Breast epithelium (tissue), 4 donors: ENCODE data around the gene PYGB. TPM values are rescaled to one million over a fixed set of nuclear protein-coding genes. Genes with fewer than 3 reads are reported as not detected.

Experiments used
- DNase-seq, 2 donors: peaks; one replicate each; pipeline ENCODE4 v3.0.0-alpha.2; 2019; ENCODE audit warnings: low spot score in 2 of 2
- H3K27ac ChIP-seq, 2 donors: fragments of 200-600 bp; sonication (generic) in 1 of 2; one replicate each; pipeline ENCODE4 v1.5.1; 2016 to 2019; ENCODE audit warnings: mild to moderate bottlenecking in 1 of 2
- H3K27me3 ChIP-seq, 2 donors: fragments of 200-600 bp; sonication (generic) in 1 of 2; one replicate each; pipeline versions ENCODE4 v1.5.1 to v1.6.0; 2017 to 2019; ENCODE audit warnings: control low read depth in 1 of 2, mild to moderate bottlenecking in 1 of 2
- H3K36me3 ChIP-seq: fragments of 200-600 bp; one replicate; pipeline ENCODE4 v1.5.1; 2019
- H3K4me1 ChIP-seq, 2 donors: fragments of 200-600 bp; sonication (generic); one replicate each; pipeline ENCODE4 v1.5.1; 2016 to 2019; ENCODE audit warnings: control low read depth in 1 of 2
- H3K4me3 ChIP-seq, 3 donors: fragments of 200-600 bp; sonication (generic); 1 replicate in 2 of 3; 2 replicates in 1 of 3; pipeline ENCODE4 v1.5.1; 2016 to 2019; ENCODE audit warnings: mild to moderate bottlenecking in 3 of 3, moderate library complexity in 2 of 3
- H3K9me3 ChIP-seq, 2 donors: fragments of 200-600 bp; sonication (generic) in 1 of 2; one replicate each; pipeline ENCODE4 v1.5.1; 2016 to 2019; ENCODE audit warnings: control low read depth in 1 of 2
- CTCF ChIP-seq, 3 donors: fragments of 450-650 bp; IDR thresholded peaks; one replicate each; pipeline ENCODE4 v1.5.1; 2016 to 2017; ENCODE audit warnings: antibody characterized with exemption in 3 of 3, mild to moderate bottlenecking in 3 of 3, moderate library complexity in 3 of 3
- POLR2A ChIP-seq: fragments of 450-650 bp; IDR thresholded peaks from one replicate; pipeline ENCODE4 v1.6.1; 2016; ENCODE audit warnings: antibody characterized with exemption, mild to moderate bottlenecking, moderate library complexity
- POLR2AphosphoS5 ChIP-seq, 3 donors: sonication (generic); formaldehyde crosslinking; IDR thresholded peaks; one replicate each; pipeline ENCODE4 v1.6.1; 2017; ENCODE audit warnings: antibody characterized with exemption in 3 of 3
- intact Hi-C: fragments of 100-400 bp; cut with DNase I; formaldehyde crosslinking; loops from one replicate; pipeline ENCODE4 v1.15.1; 2023; ENCODE audit warnings: low total_unique reads
- total RNA-seq, 3 donors: library from RNA; depleted of rRNA; stranded (reverse); fragments of >200 nt; gene quantifications; one replicate each; pipeline ENCODE4 v1.1.0, GENCODE V29; 2016

The PYGB gene
- total RNA-seq, 3 donors from 2014 or later = 95.7 to 128 (median 121) TPM

GRCh38 chr20:25285091-25285647 lies 37.3 kb downstream of the PYGB start:
- peak; percentile 16 to 43 for DNase-seq
- Histone ChIP-seq H3K9me3 (no peaks in the 10 kb centered on the region), H3K27me3 (no peaks in the 10 kb centered on the region), H3K4me1 (peaks cover 0 to 4% of the 10 kb centered on the region in 2 donors), H3K27ac (no peak overlapping the region), H3K36me3 (peaks cover 15% of the 10 kb centered on the region), H3K4me3 (no peak overlapping the region)
- intact Hi-C loops = no loop called here
- no peak for TF ChIP-seq POLR2AphosphoS5 (IDR thresholded peaks at IDR 0.05)
- TF ChIP-seq CTCF (IDR thresholded peaks at IDR 0.05) = no peak
- no peak for TF ChIP-seq POLR2A

DNA sequence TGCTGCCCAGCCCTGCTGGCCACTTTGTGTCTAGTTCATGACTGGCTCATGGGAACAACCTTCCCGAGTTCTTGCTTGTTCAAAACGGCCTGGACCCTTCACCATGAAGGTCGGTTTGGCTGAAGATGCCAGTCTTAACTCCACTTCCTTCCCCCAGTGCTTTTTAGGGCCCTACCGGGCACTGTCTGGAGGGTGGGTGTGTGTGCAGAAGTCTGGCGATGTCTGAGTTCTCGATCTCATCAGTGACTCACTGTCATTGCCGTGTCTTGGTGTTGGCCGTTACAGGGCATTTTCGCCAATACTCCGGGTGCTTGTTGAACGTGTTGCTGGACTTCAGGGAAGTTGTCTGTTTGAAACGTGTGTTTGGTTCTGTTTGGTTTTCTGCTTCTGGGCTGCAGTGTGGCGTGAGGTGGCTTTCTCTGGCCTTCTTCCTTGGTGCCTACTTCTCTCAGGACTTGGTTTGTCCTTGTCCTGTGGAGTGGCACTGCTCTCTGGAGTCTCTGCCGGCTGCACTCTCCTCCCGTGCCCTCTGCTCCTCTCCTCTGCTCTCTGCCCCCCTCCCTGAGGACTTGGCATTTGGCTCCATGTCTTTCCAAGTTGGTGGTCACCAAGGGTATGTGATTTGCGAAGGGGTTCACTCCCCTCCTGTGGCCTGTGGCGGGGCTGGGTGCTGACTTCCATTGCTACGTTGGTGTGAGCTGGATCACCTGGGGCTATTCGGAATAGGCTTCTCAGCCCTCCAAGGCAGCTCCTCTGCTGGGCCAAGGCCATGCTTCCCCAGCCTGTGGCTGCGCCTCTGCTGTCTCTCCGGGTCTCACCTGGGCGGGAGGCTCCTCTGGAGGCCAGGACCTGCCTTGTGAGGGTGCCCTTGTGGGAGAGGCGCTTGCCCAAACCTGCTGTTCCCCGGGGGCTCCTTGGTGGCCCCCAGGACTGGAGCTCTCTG lies 38.2 kb downstream of the PYGB start:
- H3K27me3 ChIP-seq = no peaks in the 10 kb centered on the region
- intact Hi-C loops = no loop called here

DNA sequence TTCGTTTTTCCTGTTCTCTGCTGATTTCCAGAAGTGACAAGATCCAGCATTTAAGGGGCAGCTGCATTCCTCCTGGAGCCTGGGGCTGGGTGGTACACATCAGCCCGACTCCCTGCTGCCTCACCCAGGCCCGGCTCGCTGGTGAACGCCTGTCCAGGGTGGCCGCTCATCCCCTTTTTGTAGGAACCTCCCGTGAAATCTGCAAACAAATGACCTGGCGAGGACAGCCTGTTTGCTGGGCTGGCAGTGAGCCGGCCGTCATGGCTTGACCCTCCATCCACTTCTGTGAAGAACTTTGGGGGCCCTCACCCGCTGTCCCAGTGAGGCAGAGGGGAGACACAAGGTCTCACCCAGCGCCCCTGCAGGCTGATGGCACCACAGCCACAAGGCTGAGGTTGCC lies 39.0 kb downstream of the PYGB start:
- peak in 1 of 2 donors; percentile 30 for DNase-seq
- Histone ChIP-seq H3K27ac (no peak overlapping the region), H3K4me3 (no peak overlapping the region), H3K9me3 (no peaks in the 10 kb centered on the region), H3K36me3 (peaks cover 15% of the 10 kb centered on the region), H3K4me1 (no peaks in the 10 kb centered on the region), H3K27me3 (no peaks in the 10 kb centered on the region)
- TF ChIP-seq POLR2A (no peak), POLR2AphosphoS5 (IDR thresholded peaks at IDR 0.05) (no peak), CTCF (IDR thresholded peaks at IDR 0.05) (no peak)
- intact Hi-C loops = no loop called here

More for the DNA sequence above, 38.2 kb downstream of the PYGB start:
- Histone ChIP-seq H3K9me3 (no peaks in the 10 kb centered on the region), H3K36me3 (peaks cover 15% of the 10 kb centered on the region), H3K4me1 (no peaks in the 10 kb centered on the region), H3K27ac (no peak overlapping the region), H3K4me3 (no peak overlapping the region)
- TF ChIP-seq CTCF (IDR thresholded peaks at IDR 0.05) (no peak), POLR2AphosphoS5 (IDR thresholded peaks at IDR 0.05) (no peak), POLR2A (no peak)
- peak; percentile 13 to 43 for DNase-seq

DNA sequence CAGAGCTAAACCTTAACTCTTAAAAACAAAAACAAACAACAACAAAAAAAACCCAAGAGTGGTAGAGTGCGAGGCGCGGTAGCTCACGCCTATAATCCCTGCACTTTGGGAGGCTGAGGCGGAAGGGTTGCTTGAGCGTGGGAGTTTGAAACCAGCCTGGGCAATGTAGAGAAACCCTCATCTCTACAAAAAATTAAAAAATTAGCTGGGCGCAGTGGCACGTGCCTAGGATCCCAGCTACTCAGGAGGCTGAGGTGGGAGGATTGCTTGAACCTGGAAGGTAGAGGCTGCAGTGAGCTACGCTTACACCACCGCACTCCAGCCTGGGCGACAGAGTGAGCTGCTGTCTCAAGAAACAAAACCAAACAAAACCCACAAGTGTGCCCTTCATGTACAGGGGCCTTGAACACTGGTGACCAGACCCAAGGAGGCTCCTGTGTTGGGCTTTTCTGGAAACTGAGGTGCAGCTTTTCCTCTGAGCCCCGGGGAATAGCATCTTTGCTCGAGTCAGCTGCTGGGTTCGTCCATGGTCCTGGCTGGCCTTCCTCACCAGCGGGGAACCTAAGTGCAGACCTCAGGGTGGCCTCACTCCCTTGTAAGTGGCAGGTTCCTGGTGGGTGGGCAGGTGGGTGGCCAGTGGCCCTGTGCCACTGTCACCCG lies 39.9 kb downstream of the PYGB start:
- DNase-seq = peak in 1 of 2 donors; percentile 19
- Histone ChIP-seq H3K27me3 (no peaks in the 10 kb centered on the region), H3K36me3 (peaks cover 15% of the 10 kb centered on the region), H3K27ac (no peak overlapping the region), H3K4me3 (no peak overlapping the region), H3K4me1 (peaks cover 0 to 6% of the 10 kb centered on the region in 2 donors), H3K9me3 (no peaks in the 10 kb centered on the region)
- intact Hi-C loops = no loop called here
- TF ChIP-seq CTCF (IDR thresholded peaks at IDR 0.05) (no peak), POLR2AphosphoS5 (IDR thresholded peaks at IDR 0.05) (no peak), POLR2A (no peak)
